Spleen (tissue), 7 donors: ENCODE data around the gene PAX5.

ENCODE experiments used
- CTCF ChIP-seq, 11 experiments: fragments of 200-600 bp in 7 of 11; fragments of 450-650 bp in 4 of 11; sonication (generic) in 4 of 11; IDR thresholded peaks in 8 of 11; conservative IDR thresholded peaks in 3 of 11; 1 replicate in 7 of 11; 2 replicates in 4 of 11; pipeline versions ENCODE4 v1.4.0 to v1.8.0; 2016 to 2021; ENCODE audit warnings: antibody characterized with exemption in 11 of 11, inconsistent platforms in 4 of 11, mild to moderate bottlenecking in 1 of 11
- POLR2A ChIP-seq, 3 donors: fragments of 450-650 bp; IDR thresholded peaks; one replicate each; pipeline ENCODE4 v1.5.1; 2017; ENCODE audit warnings: antibody characterized with exemption in 3 of 3, mild to moderate bottlenecking in 1 of 3
- POLR2AphosphoS5 ChIP-seq, 3 donors: sonication (generic); formaldehyde crosslinking; IDR thresholded peaks; one replicate each; pipeline ENCODE4 v1.5.1; 2017; ENCODE audit warnings: antibody characterized with exemption in 3 of 3
- donor health status: DM: no; HTN: no; CAD: no; lungs with moderate emphysema.
- donor health status: DM: no; HTN: no; CAD: no.
- donor health status: DM: no; HTN: no; CAD: no.

- TF ChIP-seq CTCF (IDR thresholded peaks at IDR 0.05 in 8 of 11, conservative IDR thresholded peaks at IDR 0.05 in 3 of 11) (no peak), POLR2AphosphoS5 (IDR thresholded peaks at IDR 0.05) (no peak), POLR2A (IDR thresholded peaks at IDR 0.05) (no peak)
These were observed 161.4 kb downstream of the PAX5 start for GRCh38 chr9:36872641-36873040.
